Fibroblast of lung (primary cell): ENCODE measurements around the gene TNFRSF19. TPM values are rescaled to one million over a fixed set of nuclear protein-coding genes. Genes with fewer than 3 reads are reported as not detected.

Source experiments
- DNase-seq, 2 donors: peaks; one replicate each; pipeline versions ENCODE4 v3.0.0 to v3.0.0-alpha.2; 2010; ENCODE audit warnings: low read depth in 2 of 2
- H2AFZ ChIP-seq: 2 replicates; pipeline ENCODE4 v1.5.1; 2012; ENCODE audit warnings: low read length, control low read depth, inconsistent platforms
- H3K27ac ChIP-seq: 2 replicates; pipeline ENCODE4 v1.5.1; 2011; ENCODE audit warnings: low read length, control low read depth; ENCODE audit not compliant: insufficient read depth
- H3K27me3 ChIP-seq: 2 replicates; pipeline ENCODE4 v1.5.1; 2011; ENCODE audit warnings: mild to moderate bottlenecking, low read length; ENCODE audit not compliant: control insufficient read depth, insufficient read depth
- H3K36me3 ChIP-seq: 2 replicates; pipeline ENCODE4 v1.5.1; 2011; ENCODE audit warnings: low read length; ENCODE audit not compliant: control insufficient read depth, insufficient read depth
- H3K4me1 ChIP-seq: 2 replicates; pipeline ENCODE4 v1.5.1; 2011; ENCODE audit warnings: low read length; ENCODE audit not compliant: control insufficient read depth, insufficient read depth; ENCODE audit errors: extremely low read depth
- H3K4me2 ChIP-seq: 2 replicates; pipeline ENCODE4 v1.5.1; 2011; ENCODE audit warnings: low read length, control low read depth; ENCODE audit not compliant: insufficient read depth; ENCODE audit errors: extremely low read depth
- H3K4me3 ChIP-seq, 4 experiments: fragments of 200-600 bp in 1 of 4; sonication (generic) in 1 of 4; replicated peaks in 1 of 4; 2 replicates each; pipeline ENCODE4 v1.5.1; 2011 to 2016; ENCODE audit warnings: low read length in 4 of 4, low read depth in 3 of 4, mild to moderate bottlenecking in 3 of 4, control low read depth in 2 of 4, inconsistent platforms in 1 of 4, mixed read lengths in 1 of 4; ENCODE audit not compliant: insufficient read depth in 1 of 4; ENCODE audit errors: control extremely low read depth in 1 of 4
- H3K79me2 ChIP-seq: 2 replicates; pipeline ENCODE4 v1.5.1; 2012; ENCODE audit warnings: mild to moderate bottlenecking, low read length, inconsistent platforms; ENCODE audit not compliant: control insufficient read depth, insufficient read depth
- H3K9ac ChIP-seq: 2 replicates; pipeline ENCODE4 v1.5.1; 2011; ENCODE audit warnings: mild to moderate bottlenecking, low read length, control low read depth; ENCODE audit not compliant: insufficient read depth
- H3K9me3 ChIP-seq: 2 replicates; pipeline ENCODE4 v1.5.1; 2012; ENCODE audit warnings: low read depth, low read length; ENCODE audit not compliant: control insufficient read depth, insufficient read depth
- H4K20me1 ChIP-seq: 2 replicates; pipeline ENCODE4 v1.5.1; 2011; ENCODE audit warnings: low read length; ENCODE audit not compliant: control insufficient read depth, insufficient read depth; ENCODE audit errors: extremely low read depth
- CTCF ChIP-seq, 2 donors: IDR thresholded peaks in 1 of 2; conservative IDR thresholded peaks in 1 of 2; 1 replicate in 1 of 2; 2 replicates in 1 of 2; pipeline ENCODE4 v1.5.1; 2011 to 2012; ENCODE audit warnings: low read length in 2 of 2, control low read depth in 1 of 2, inconsistent platforms in 1 of 2, low read depth in 1 of 2, mild to moderate bottlenecking in 1 of 2
- EZH2 ChIP-seq: IDR thresholded peaks from 2 replicates; pipeline ENCODE4 v1.5.1; 2012; ENCODE audit warnings: low read length, control low read depth, mild to moderate bottlenecking; ENCODE audit errors: missing control alignments
- polyA plus RNA-seq, 2 donors: library from polyadenylated mRNA; depleted of rRNA in 1 of 2; stranded (reverse) in 1 of 2; unstranded in 1 of 2; fragments of >200 nt; gene quantifications; 2 replicates each; pipeline ENCODE4 v1.2.1, GENCODE V29; 2011 to 2012; ENCODE audit warnings: missing spikeins in 1 of 2
- total RNA-seq: library from RNA; depleted of rRNA; stranded (reverse); fragments of >200 nt; gene quantifications from 2 replicates; pipeline ENCODE4 v1.2.1, GENCODE V29; 2014

Gene TNFRSF19
- total and polyA plus RNA-seq, 2 donors (not counting 1 experiment from before 2014, with no cell fraction given), result 260 to 330 TPM

- Histone ChIP-seq H3K4me1 (no peaks in the 10 kb centered on the region), H4K20me1 (no peaks in the 10 kb centered on the region), H3K9ac (no peak overlapping the region), H3K79me2 (no peaks in the 10 kb centered on the region), H3K27me3 (no peaks in the 10 kb centered on the region), H3K9me3 (no peaks in the 10 kb centered on the region), H3K4me3 (no peak overlapping the region), H3K4me2 (no peak overlapping the region), H3K36me3 (no peaks in the 10 kb centered on the region), H3K27ac (no peak overlapping the region), H2AFZ (no peak overlapping the region)
- TF ChIP-seq EZH2 (no peak), CTCF (conservative IDR thresholded peaks at IDR 0.05 in 1 of 2, IDR thresholded peaks at IDR 0.05 in 1 of 2; ENCODE audit: low read depth in 1 of 2, low read length in 2 of 2) (no peak)
- peak in 1 of 2 donors; percentile 32 for DNase-seq
Measured at GRCh38 chr13:23686948-23687347, 116.7 kb downstream of the TNFRSF19 start.

DNA sequence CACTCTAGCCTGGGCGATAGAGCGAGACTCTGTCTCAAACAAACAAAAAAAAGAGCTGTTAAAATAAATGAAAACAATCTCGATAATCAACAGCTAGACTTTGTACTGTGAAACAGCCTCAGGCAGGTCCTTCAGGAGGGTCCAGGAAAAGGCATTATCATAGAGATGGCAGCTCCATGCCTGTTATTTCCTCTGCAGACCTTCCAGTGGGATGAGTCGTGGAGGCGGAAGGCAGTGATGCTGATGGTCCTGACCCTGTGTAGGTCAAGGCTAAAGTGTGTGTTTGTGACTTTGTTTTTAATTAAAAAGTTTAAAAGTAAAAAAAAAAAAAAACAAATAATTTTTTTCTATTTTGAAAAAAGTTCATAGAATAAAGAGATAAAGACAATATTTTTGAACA, 117.4 kb downstream of the TNFRSF19 start:
- Histone ChIP-seq H3K9me3 (no peaks in the 10 kb centered on the region), H3K27ac (no peak overlapping the region), H2AFZ (no peak overlapping the region), H3K79me2 (no peaks in the 10 kb centered on the region), H4K20me1 (no peaks in the 10 kb centered on the region), H3K27me3 (no peaks in the 10 kb centered on the region), H3K4me2 (no peak overlapping the region), H3K4me3 (no peak overlapping the region), H3K4me1 (no peaks in the 10 kb centered on the region), H3K36me3 (no peaks in the 10 kb centered on the region), H3K9ac (no peak overlapping the region)
- TF ChIP-seq EZH2, result no peak
- TF ChIP-seq CTCF (conservative IDR thresholded peaks at IDR 0.05 in 1 of 2, IDR thresholded peaks at IDR 0.05 in 1 of 2; ENCODE audit: low read depth in 1 of 2, low read length in 2 of 2), result no peak
- DNase-seq, result no peak

DNA sequence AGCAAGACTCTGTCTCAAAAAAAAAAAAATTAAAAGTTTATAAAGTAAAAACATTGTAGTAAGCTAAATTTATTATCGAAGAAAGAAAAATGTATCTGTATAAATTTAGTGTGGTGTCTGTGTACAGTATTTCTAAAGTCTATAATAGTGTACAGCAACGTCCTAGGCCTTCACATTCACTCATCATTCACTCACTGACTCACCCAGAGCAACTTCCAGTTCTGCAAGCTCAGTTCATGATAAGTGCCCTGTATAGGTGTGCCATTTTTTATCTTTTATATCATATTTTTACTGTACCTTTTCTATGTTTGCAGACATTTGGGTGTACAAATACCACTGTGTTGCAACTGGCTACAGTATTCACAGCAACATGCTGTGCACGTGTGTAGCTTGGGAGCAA, 118.1 kb downstream of the TNFRSF19 start:
- DNase-seq, result no peak
- TF ChIP-seq EZH2 (no peak), CTCF (conservative IDR thresholded peaks at IDR 0.05 in 1 of 2, IDR thresholded peaks at IDR 0.05 in 1 of 2; ENCODE audit: low read depth in 1 of 2, low read length in 2 of 2) (no peak)
- no peak overlapping the region for H3K4me3 ChIP-seq
- H3K4me1 ChIP-seq, result no peaks in the 10 kb centered on the region
- no peaks in the 10 kb centered on the region for H3K27me3 ChIP-seq
- no peaks in the 10 kb centered on the region for H3K36me3 ChIP-seq
- no peaks in the 10 kb centered on the region for H3K79me2 ChIP-seq
- no peak overlapping the region for H3K27ac ChIP-seq
- H3K9me3 ChIP-seq, result no peaks in the 10 kb centered on the region
- no peak overlapping the region for H3K9ac ChIP-seq
- no peaks in the 10 kb centered on the region for H4K20me1 ChIP-seq
- H2AFZ ChIP-seq, result no peak overlapping the region
- no peak overlapping the region for H3K4me2 ChIP-seq
